Measurements from ENCODE around the gene CACNG1. TPM values are rescaled to one million over a fixed set of nuclear protein-coding genes. Genes with fewer than 3 reads are reported as not detected.
"Not testable (repeated sequence)": the region's sequence is repeated elsewhere in the genome, so short reads cannot be mapped to it uniquely, and the experiment has no call there.

Gene CACNG1
- total RNA-seq, 1 donor from 2014 or later, result not detected

GRCh38 chr17:67032985-67033384 is 11.4 kb upstream of the CACNG1 start:
- Histone ChIP-seq H3K4me3 (no peak overlapping the region), H3K4me1 (no peaks in the 10 kb centered on the region), H3K27me3 (ENCODE audit: low read depth) (no peaks in the 10 kb centered on the region), H3K36me3 (no peaks in the 10 kb centered on the region), H3K9me3 (replicated peaks) (no peaks in the 10 kb centered on the region), H3K27ac (replicated peaks) (no peak overlapping the region)
- TF ChIP-seq CTCF (IDR thresholded peaks at IDR 0.05; ENCODE audit: borderline replicate concordance), result no peak
- intact Hi-C loops (cut with micrococcal nuclease), result no loop called here
- no peak for DNase-seq

- peaks cover 2% of the 10 kb centered on the region for H3K27me3 ChIP-seq (ENCODE audit: low read depth)
- TF ChIP-seq CTCF (IDR thresholded peaks at IDR 0.05; ENCODE audit: borderline replicate concordance), result no peak
- no peak overlapping the region for H3K27ac ChIP-seq (replicated peaks)
- H3K4me1 ChIP-seq, result no peaks in the 10 kb centered on the region
- H3K9me3 ChIP-seq (replicated peaks), result no peaks in the 10 kb centered on the region
- DNase-seq, result no peak
- H3K36me3 ChIP-seq, result no peaks in the 10 kb centered on the region
- intact Hi-C loops (cut with micrococcal nuclease), result no loop called here
- H3K4me3 ChIP-seq, result no peak overlapping the region
Observed at GRCh38 chr17:67033613-67034012, 10.7 kb upstream of the CACNG1 start.

- Histone ChIP-seq H3K36me3 (no peaks in the 10 kb centered on the region), H3K4me1 (no peaks in the 10 kb centered on the region), H3K27ac (replicated peaks) (no peak overlapping the region), H3K27me3 (ENCODE audit: low read depth) (peaks cover 4% of the 10 kb centered on the region), H3K4me3 (no peak overlapping the region), H3K9me3 (replicated peaks) (no peaks in the 10 kb centered on the region)
- intact Hi-C loops (cut with micrococcal nuclease), result no loop called here
- DNase-seq, result no peak
- TF ChIP-seq CTCF (IDR thresholded peaks at IDR 0.05; ENCODE audit: borderline replicate concordance), result no peak
Observed at GRCh38 chr17:67035131-67036083, 8.9 kb upstream of the CACNG1 start.

DNA sequence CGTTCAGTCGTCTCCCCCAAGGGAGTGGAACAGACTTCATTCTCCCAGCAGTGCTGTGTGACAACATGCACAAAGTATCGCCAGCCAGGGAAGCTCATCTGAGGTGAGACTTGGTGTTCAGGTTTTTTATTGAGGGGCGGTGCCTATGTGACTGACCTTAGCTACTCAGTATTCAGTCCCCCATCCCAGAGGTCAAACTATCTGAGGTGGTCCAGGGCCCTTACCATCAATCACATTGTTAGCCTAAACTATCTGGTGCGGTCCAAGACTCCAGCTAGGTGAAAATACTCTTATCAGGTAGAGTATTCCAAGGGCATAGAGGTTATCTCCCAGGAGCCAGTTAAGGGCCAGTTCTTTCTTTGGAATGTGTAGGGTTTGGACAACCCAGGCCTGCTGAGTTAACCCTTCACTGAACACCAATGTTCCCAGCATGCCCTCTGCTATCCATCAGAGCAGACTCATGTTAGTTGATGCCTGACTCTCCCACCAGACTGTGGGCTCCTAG is 5.4 kb upstream of the CACNG1 start:
- intact Hi-C loops (cut with micrococcal nuclease), result no loop called here
- H3K9me3 ChIP-seq (replicated peaks), result no peaks in the 10 kb centered on the region
- no peak overlapping the region for H3K4me3 ChIP-seq
- TF ChIP-seq CTCF (IDR thresholded peaks at IDR 0.05; ENCODE audit: borderline replicate concordance), result no peak
- DNase-seq, result no peak
- H3K4me1 ChIP-seq, result no peaks in the 10 kb centered on the region
- H3K27ac ChIP-seq (replicated peaks), result no peak overlapping the region
- no peaks in the 10 kb centered on the region for H3K36me3 ChIP-seq
- peaks cover 4% of the 10 kb centered on the region for H3K27me3 ChIP-seq (ENCODE audit: low read depth)

GRCh38 chr17:67040652-67041051 is 3.7 kb upstream of the CACNG1 start:
- Histone ChIP-seq H3K27me3 (ENCODE audit: low read depth) (peaks cover 13% of the 10 kb centered on the region), H3K4me3 (no peak overlapping the region), H3K27ac (replicated peaks) (no peak overlapping the region), H3K4me1 (peaks cover 10% of the 10 kb centered on the region), H3K9me3 (replicated peaks) (no peaks in the 10 kb centered on the region), H3K36me3 (no peaks in the 10 kb centered on the region)
- DNase-seq, result no peak
- intact Hi-C loops (cut with micrococcal nuclease), result no loop called here
- no peak for TF ChIP-seq CTCF (IDR thresholded peaks at IDR 0.05; ENCODE audit: borderline replicate concordance)

GRCh38 chr17:67041119-67041518 is 3.2 kb upstream of the CACNG1 start:
- H3K27me3 ChIP-seq (ENCODE audit: low read depth), result peaks cover 13% of the 10 kb centered on the region
- H3K36me3 ChIP-seq; H3K4me3 ChIP-seq; H3K27ac ChIP-seq (replicated peaks); H3K4me1 ChIP-seq; intact Hi-C loops (cut with micrococcal nuclease); DNase-seq; H3K9me3 ChIP-seq (replicated peaks): not testable (repeated sequence)

All from left ventricle myocardium inferior (tissue), 1 donor.